Astrocyte (in vitro differentiated cells and primary cell): ENCODE measurements around the gene NSD2. TPM values are rescaled to one million over a fixed set of nuclear protein-coding genes. Genes with fewer than 3 reads are reported as not detected.

ENCODE experiments used
- DNase-seq: peaks from one replicate; pipeline ENCODE4 v3.0.0-alpha.2; 2010; ENCODE audit warnings: low read depth
- FAIRE-seq: peaks from 2 replicates; lab custom pipeline; 2011; peaks lifted over from hg19 to GRCh38; lab: Jason Lieb, UNC
- H2AFZ ChIP-seq: 2 replicates; pipeline ENCODE4 v1.6.0; 2012; ENCODE audit warnings: low read depth, low read length, inconsistent platforms
- H3K27ac ChIP-seq: 2 replicates; pipeline ENCODE4 v1.5.1; 2011; ENCODE audit warnings: low read depth, low read length, inconsistent platforms
- H3K27me3 ChIP-seq: 2 replicates; pipeline ENCODE4 v1.6.0; 2011; ENCODE audit warnings: low read length, inconsistent platforms; ENCODE audit not compliant: insufficient read depth
- H3K36me3 ChIP-seq: 2 replicates; pipeline ENCODE4 v1.5.1; 2011; ENCODE audit warnings: low read length, inconsistent platforms; ENCODE audit not compliant: insufficient read depth
- H3K4me1 ChIP-seq: 2 replicates; pipeline ENCODE4 v1.5.1; 2011; ENCODE audit warnings: low read length, inconsistent platforms; ENCODE audit not compliant: insufficient read depth
- H3K4me2 ChIP-seq: 2 replicates; pipeline ENCODE4 v1.6.0; 2012; ENCODE audit warnings: low read length, inconsistent platforms
- H3K4me3 ChIP-seq: 2 replicates; pipeline ENCODE4 v1.5.1; 2011; ENCODE audit warnings: low read depth, mild to moderate bottlenecking, low read length, inconsistent platforms; ENCODE audit not compliant: insufficient read depth
- H3K79me2 ChIP-seq: 2 replicates; pipeline ENCODE4 v1.6.0; 2012; ENCODE audit warnings: mild to moderate bottlenecking, low read length, inconsistent platforms; ENCODE audit not compliant: insufficient read depth
- H3K9ac ChIP-seq: 2 replicates; pipeline ENCODE4 v1.6.0; 2012; ENCODE audit warnings: mild to moderate bottlenecking, low read length, inconsistent platforms
- H3K9me3 ChIP-seq: 2 replicates; pipeline ENCODE4 v1.5.1; 2012; ENCODE audit warnings: low read depth, mild to moderate bottlenecking, low read length, inconsistent platforms; ENCODE audit not compliant: insufficient read depth
- H4K20me1 ChIP-seq: 2 replicates; pipeline ENCODE4 v1.6.0; 2012; ENCODE audit warnings: low read length, inconsistent platforms; ENCODE audit not compliant: insufficient read depth
- H3K27ac Mint-ChIP-seq: one replicate; pipeline ENCODE4 v1.8.0; 2021; ENCODE audit warnings: mild to moderate bottlenecking, mixed read lengths; ENCODE audit not compliant: unreplicated experiment
- H3K27me3 Mint-ChIP-seq: one replicate; pipeline ENCODE4 v1.8.0; 2021; ENCODE audit warnings: low read depth, mixed read lengths; ENCODE audit not compliant: unreplicated experiment
- H3K36me3 Mint-ChIP-seq: one replicate; pipeline ENCODE4 v1.8.0; 2021; ENCODE audit warnings: low read depth, mixed read lengths; ENCODE audit not compliant: unreplicated experiment
- H3K4me1 Mint-ChIP-seq: one replicate; pipeline ENCODE4 v1.8.0; 2021; ENCODE audit warnings: low read depth, mixed read lengths; ENCODE audit not compliant: unreplicated experiment
- H3K4me3 Mint-ChIP-seq: one replicate; pipeline ENCODE4 v1.8.0; 2021; ENCODE audit warnings: mild to moderate bottlenecking, moderate library complexity, mixed read lengths; ENCODE audit not compliant: unreplicated experiment
- H3K9me3 Mint-ChIP-seq: one replicate; pipeline ENCODE4 v1.8.0; 2021; ENCODE audit warnings: mild to moderate bottlenecking, mixed read lengths; ENCODE audit not compliant: unreplicated experiment
- EZH2 ChIP-seq: IDR thresholded peaks from 2 replicates; pipeline ENCODE4 v1.6.1; 2012; ENCODE audit warnings: mild to moderate bottlenecking, low read length, inconsistent platforms; ENCODE audit not compliant: insufficient read depth
- total RNA-seq: library from RNA; stranded (reverse); gene quantifications from 2 replicates; pipeline ENCODE4 v1.2.1, GENCODE V29; 2021
- TF ChIP-seq, protein P1 (sequence below): IDR thresholded peaks from 2 replicates; pipeline ENCODE4 v1.5.1; 2011; ENCODE audit warnings: low read depth, mild to moderate bottlenecking, inconsistent platforms, low read length, moderate library complexity; ENCODE audit not compliant: insufficient read depth

The NSD2 gene
- total RNA-seq, 1 donor from 2014 or later, result 31.3 TPM

DNA sequence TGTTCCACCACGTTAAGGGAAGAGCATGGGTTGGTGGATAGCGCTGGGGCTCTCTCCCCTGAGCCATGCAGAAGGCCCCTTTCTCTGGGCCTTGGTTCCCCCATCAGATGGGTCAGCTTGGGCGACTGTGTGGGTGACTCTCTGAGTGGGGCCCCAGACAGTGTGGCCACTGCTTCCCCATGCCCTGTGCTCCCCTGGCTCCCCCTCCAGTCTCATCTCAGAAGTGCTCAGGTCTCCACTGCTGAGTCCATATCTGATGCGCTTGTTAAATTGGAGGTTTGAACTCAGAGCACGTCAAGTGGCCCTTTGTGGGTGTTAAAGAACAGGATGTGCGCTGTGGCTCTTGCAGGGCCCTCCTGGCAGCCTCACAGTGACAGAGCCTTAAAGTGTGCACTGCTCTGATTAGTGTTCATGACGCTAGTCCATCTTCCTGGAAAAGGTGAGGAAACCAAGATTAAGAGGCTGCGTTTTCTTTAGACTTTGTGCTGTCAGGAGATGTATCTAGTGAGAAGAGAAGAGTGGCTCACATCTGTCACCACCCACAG is 77.8 kb downstream of the NSD2 start:
- no peaks in the 10 kb centered on the region for H3K4me1 ChIP-seq
- no peak overlapping the region for H3K4me2 ChIP-seq
- H3K27ac ChIP-seq, result no peak overlapping the region
- H3K9ac ChIP-seq, result no peak overlapping the region
- DNase-seq, result no peak
- no peak overlapping the region for H3K4me3 ChIP-seq
- Mint-ChIP-seq H3K4me1 (no peaks in the 10 kb centered on the region), H3K36me3 (peaks cover 4% of the 10 kb centered on the region), H3K9me3 (no peaks in the 10 kb centered on the region), H3K27me3 (no peaks in the 10 kb centered on the region), H3K27ac (no peak overlapping the region), H3K4me3 (no peak overlapping the region)
- H3K27me3 ChIP-seq, result no peaks in the 10 kb centered on the region
- no peaks in the 10 kb centered on the region for H3K9me3 ChIP-seq
- FAIRE-seq, result no peak
- peaks cover 13% of the 10 kb centered on the region for H3K36me3 ChIP-seq
- no peak overlapping the region for H2AFZ ChIP-seq
- peaks cover 10% of the 10 kb centered on the region for H4K20me1 ChIP-seq
- TF ChIP-seq, protein P1, sequence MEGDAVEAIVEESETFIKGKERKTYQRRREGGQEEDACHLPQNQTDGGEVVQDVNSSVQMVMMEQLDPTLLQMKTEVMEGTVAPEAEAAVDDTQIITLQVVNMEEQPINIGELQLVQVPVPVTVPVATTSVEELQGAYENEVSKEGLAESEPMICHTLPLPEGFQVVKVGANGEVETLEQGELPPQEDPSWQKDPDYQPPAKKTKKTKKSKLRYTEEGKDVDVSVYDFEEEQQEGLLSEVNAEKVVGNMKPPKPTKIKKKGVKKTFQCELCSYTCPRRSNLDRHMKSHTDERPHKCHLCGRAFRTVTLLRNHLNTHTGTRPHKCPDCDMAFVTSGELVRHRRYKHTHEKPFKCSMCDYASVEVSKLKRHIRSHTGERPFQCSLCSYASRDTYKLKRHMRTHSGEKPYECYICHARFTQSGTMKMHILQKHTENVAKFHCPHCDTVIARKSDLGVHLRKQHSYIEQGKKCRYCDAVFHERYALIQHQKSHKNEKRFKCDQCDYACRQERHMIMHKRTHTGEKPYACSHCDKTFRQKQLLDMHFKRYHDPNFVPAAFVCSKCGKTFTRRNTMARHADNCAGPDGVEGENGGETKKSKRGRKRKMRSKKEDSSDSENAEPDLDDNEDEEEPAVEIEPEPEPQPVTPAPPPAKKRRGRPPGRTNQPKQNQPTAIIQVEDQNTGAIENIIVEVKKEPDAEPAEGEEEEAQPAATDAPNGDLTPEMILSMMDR, result no peak
- no peak for TF ChIP-seq EZH2
- H3K79me2 ChIP-seq, result peaks cover 19% of the 10 kb centered on the region

DNA sequence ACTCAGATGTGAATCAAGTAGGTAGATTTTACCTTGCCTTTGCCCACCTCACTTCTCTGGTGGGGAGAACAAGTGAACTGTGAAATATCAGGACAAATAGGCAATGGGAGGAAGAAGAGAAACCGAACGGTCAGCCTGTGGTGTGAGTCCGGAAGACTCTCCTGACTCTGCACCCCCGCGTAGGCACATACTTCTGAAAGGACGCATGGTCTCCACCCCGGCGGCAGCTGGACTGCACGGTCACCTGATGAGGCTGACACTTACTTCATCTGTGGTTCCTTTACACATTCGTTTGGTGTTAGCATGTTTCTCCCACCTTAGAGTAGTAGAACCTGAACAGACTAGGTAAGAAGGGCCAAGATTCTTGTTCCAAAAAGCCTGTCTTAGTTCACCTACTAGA is 79.2 kb downstream of the NSD2 start:
- Histone ChIP-seq H3K36me3 (peaks cover 15% of the 10 kb centered on the region), H3K4me3 (no peak overlapping the region), H3K4me1 (no peaks in the 10 kb centered on the region), H3K27me3 (no peaks in the 10 kb centered on the region), H4K20me1 (peaks cover 13% of the 10 kb centered on the region), H3K79me2 (peaks cover 20% of the 10 kb centered on the region), H3K9me3 (no peaks in the 10 kb centered on the region), H3K4me2 (no peak overlapping the region), H3K9ac (no peak overlapping the region), H2AFZ (no peak overlapping the region), H3K27ac (no peak overlapping the region)
- Mint-ChIP-seq H3K36me3 (peaks cover 6% of the 10 kb centered on the region), H3K9me3 (no peaks in the 10 kb centered on the region), H3K4me3 (no peak overlapping the region), H3K4me1 (no peaks in the 10 kb centered on the region), H3K27ac (no peak overlapping the region), H3K27me3 (no peaks in the 10 kb centered on the region)
- DNase-seq (no peak), FAIRE-seq (no peak)
- no peak for TF ChIP-seq EZH2
- TF ChIP-seq, protein P1, result no peak

DNA sequence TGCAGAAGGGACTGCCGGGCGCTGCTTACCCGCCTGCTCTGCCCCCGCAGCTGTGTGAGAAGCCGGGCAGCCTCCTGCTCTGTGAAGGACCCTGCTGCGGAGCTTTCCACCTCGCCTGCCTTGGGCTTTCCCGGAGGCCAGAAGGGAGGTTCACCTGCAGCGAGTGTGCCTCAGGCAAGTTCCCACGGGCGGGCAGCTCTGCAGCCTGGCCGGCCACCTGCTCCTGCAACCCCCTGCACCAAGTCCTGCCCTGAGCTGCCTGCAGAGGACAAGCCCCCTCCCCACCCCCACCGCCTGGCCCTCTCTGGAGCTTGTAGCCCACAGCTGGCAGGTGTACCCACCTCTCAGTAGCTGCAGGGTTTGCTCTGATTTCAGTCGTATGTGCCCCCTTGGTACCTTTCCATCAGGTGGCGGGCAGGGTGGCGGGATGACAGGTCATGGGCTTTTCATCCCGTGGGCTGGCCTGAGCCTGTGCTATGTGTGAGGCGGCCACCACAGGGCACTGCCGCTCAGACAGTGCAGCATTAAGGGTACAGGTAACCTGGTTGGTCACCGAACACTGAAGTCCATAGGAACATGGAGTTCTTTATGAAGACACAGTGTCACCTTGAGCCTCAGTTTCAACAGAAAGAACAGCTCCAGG is 81.0 kb downstream of the NSD2 start:
- no peak overlapping the region for H3K27ac ChIP-seq
- peaks cover 6% of the 10 kb centered on the region for H3K36me3 Mint-ChIP-seq

More for the DNA sequence above, 81.0 kb downstream of the NSD2 start:
- Mint-ChIP-seq H3K27ac (no peak overlapping the region), H3K27me3 (no peaks in the 10 kb centered on the region), H3K4me3 (no peak overlapping the region), H3K9me3 (no peaks in the 10 kb centered on the region), H3K4me1 (no peaks in the 10 kb centered on the region)
- FAIRE-seq (no peak), DNase-seq (no peak)
- Histone ChIP-seq H3K36me3 (peaks cover 22% of the 10 kb centered on the region), H3K27me3 (no peaks in the 10 kb centered on the region), H3K4me2 (no peak overlapping the region), H3K79me2 (peaks cover 21% of the 10 kb centered on the region), H3K9me3 (no peaks in the 10 kb centered on the region), H3K4me1 (no peaks in the 10 kb centered on the region), H4K20me1 (peaks cover 13% of the 10 kb centered on the region), H2AFZ (no peak overlapping the region), H3K9ac (no peak overlapping the region), H3K4me3 (no peak overlapping the region)
- TF ChIP-seq, protein P1, result no peak
- no peak for TF ChIP-seq EZH2
